ENCODE measurements around the gene RHPN2. TPM values are rescaled to one million over a fixed set of nuclear protein-coding genes. Genes with fewer than 3 reads are reported as not detected.

Gene RHPN2
- total RNA-seq, 1 donor from 2014 or later: 4.5 TPM

DNA sequence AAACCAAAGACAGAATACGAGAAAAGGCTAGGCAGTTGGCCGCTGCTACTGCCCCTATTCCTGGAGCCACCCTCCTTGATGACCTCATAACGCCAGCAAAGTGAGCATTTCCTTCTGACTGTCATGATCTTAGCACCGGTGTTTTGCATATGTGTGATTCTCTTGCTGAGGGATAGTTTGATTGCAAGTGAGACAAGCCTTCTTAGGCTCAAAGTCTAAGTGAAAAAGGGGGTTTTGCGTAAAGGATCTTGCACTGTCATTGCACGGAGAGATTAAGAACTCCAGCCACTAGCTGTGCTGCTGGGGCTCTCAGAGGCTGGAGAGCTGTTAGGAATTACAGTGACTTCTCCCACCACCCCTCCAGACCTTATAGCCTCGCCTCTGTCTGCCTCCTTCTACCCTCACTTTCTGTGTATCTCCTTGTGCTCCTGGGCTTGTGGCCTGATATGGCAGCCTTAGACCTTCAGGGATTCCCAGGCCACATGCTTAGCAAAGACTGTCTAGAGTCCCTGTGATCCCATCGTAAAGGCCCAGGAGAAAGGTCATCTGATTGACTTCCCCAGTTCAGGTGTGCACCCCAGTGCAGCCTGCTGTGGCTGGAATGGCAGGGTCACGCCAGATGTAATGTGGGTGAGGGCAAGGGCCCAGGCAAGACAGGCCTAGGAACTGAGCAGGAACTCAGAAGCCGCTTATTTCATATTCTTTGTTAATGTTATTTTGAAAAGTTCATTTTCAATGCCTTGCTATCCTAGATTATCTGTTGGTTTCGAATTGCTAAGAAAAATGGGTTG is 28.9 kb upstream of the RHPN2 start:
- Mint-ChIP-seq H3K4me1 (ENCODE audit: unreplicated experiment) (no peaks in the 10 kb centered on the region), H3K27ac (ENCODE audit: unreplicated experiment) (no peak overlapping the region), H3K27me3 (ENCODE audit: unreplicated experiment) (peaks cover 2% of the 10 kb centered on the region), H3K4me3 (ENCODE audit: unreplicated experiment) (no peak overlapping the region), H3K9me3 (ENCODE audit: unreplicated experiment) (no peaks in the 10 kb centered on the region), H3K36me3 (ENCODE audit: low read depth, unreplicated experiment) (peaks cover 31% of the 10 kb centered on the region)
- DNase-seq (ENCODE audit: low spot score): no peak
- TF ChIP-seq, protein P1, sequence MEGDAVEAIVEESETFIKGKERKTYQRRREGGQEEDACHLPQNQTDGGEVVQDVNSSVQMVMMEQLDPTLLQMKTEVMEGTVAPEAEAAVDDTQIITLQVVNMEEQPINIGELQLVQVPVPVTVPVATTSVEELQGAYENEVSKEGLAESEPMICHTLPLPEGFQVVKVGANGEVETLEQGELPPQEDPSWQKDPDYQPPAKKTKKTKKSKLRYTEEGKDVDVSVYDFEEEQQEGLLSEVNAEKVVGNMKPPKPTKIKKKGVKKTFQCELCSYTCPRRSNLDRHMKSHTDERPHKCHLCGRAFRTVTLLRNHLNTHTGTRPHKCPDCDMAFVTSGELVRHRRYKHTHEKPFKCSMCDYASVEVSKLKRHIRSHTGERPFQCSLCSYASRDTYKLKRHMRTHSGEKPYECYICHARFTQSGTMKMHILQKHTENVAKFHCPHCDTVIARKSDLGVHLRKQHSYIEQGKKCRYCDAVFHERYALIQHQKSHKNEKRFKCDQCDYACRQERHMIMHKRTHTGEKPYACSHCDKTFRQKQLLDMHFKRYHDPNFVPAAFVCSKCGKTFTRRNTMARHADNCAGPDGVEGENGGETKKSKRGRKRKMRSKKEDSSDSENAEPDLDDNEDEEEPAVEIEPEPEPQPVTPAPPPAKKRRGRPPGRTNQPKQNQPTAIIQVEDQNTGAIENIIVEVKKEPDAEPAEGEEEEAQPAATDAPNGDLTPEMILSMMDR (IDR thresholded peaks at IDR 0.05; ENCODE audit: unreplicated experiment): no peak

GRCh38 chr19:33090179-33090578 is 25.5 kb upstream of the RHPN2 start:
- H3K4me1 Mint-ChIP-seq (ENCODE audit: unreplicated experiment): no peaks in the 10 kb centered on the region
- peaks cover 2% of the 10 kb centered on the region for H3K27me3 Mint-ChIP-seq (ENCODE audit: unreplicated experiment)
- no peak for DNase-seq (ENCODE audit: low spot score)
- H3K4me3 Mint-ChIP-seq (ENCODE audit: unreplicated experiment): no peak overlapping the region
- TF ChIP-seq, protein P1 (IDR thresholded peaks at IDR 0.05; ENCODE audit: unreplicated experiment): no peak
- no peak overlapping the region for H3K27ac Mint-ChIP-seq (ENCODE audit: unreplicated experiment)
- H3K36me3 Mint-ChIP-seq (ENCODE audit: low read depth, unreplicated experiment): peaks cover 20% of the 10 kb centered on the region
- H3K9me3 Mint-ChIP-seq (ENCODE audit: unreplicated experiment): no peaks in the 10 kb centered on the region

DNA sequence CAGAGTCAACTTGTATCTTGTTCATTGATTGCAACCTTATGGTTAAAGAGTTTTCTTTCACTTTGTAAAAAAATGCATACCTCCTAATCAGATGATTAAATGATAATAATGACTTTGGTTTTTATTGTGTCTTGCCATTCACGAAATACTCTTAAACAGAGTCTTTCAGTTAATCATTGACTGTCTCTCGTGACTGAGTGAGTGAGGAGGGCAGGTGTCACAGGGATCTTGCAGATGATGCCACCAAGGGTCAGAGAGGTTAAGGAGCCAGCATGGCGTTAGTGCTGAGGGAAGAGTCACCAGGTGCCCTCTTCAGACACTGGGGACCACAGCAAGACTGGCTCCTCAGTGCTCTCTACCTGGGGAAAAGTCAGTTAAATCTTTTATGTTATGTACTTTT is 24.3 kb upstream of the RHPN2 start:
- peaks cover 2% of the 10 kb centered on the region for H3K27me3 Mint-ChIP-seq (ENCODE audit: unreplicated experiment)
- H3K4me3 Mint-ChIP-seq (ENCODE audit: unreplicated experiment): no peak overlapping the region
- TF ChIP-seq, protein P1 (IDR thresholded peaks at IDR 0.05; ENCODE audit: unreplicated experiment): no peak
- no peak overlapping the region for H3K27ac Mint-ChIP-seq (ENCODE audit: unreplicated experiment)
- peaks cover 20% of the 10 kb centered on the region for H3K36me3 Mint-ChIP-seq (ENCODE audit: low read depth, unreplicated experiment)
- DNase-seq (ENCODE audit: low spot score): no peak
- H3K4me1 Mint-ChIP-seq (ENCODE audit: unreplicated experiment): no peaks in the 10 kb centered on the region
- no peaks in the 10 kb centered on the region for H3K9me3 Mint-ChIP-seq (ENCODE audit: unreplicated experiment)

GRCh38 chr19:33086955-33087354 is 22.3 kb upstream of the RHPN2 start:
- Mint-ChIP-seq H3K4me1 (ENCODE audit: unreplicated experiment) (peaks cover 2% of the 10 kb centered on the region), H3K27ac (ENCODE audit: unreplicated experiment) (no peak overlapping the region), H3K36me3 (ENCODE audit: low read depth, unreplicated experiment) (peaks cover 14% of the 10 kb centered on the region), H3K27me3 (ENCODE audit: unreplicated experiment) (peaks cover 2% of the 10 kb centered on the region), H3K9me3 (ENCODE audit: unreplicated experiment) (no peaks in the 10 kb centered on the region), H3K4me3 (ENCODE audit: unreplicated experiment) (no peak overlapping the region)
- TF ChIP-seq, protein P1 (IDR thresholded peaks at IDR 0.05; ENCODE audit: unreplicated experiment): no peak
- DNase-seq (ENCODE audit: low spot score): no peak

- peaks cover 4% of the 10 kb centered on the region for H3K27me3 Mint-ChIP-seq (ENCODE audit: unreplicated experiment)
- H3K36me3 Mint-ChIP-seq (ENCODE audit: low read depth, unreplicated experiment): peaks cover 10% of the 10 kb centered on the region
- TF ChIP-seq, protein P1 (IDR thresholded peaks at IDR 0.05; ENCODE audit: unreplicated experiment): no peak
- H3K4me1 Mint-ChIP-seq (ENCODE audit: unreplicated experiment): peaks cover 10% of the 10 kb centered on the region
- no peak for DNase-seq (ENCODE audit: low spot score)
- no peaks in the 10 kb centered on the region for H3K9me3 Mint-ChIP-seq (ENCODE audit: unreplicated experiment)
- no peak overlapping the region for H3K4me3 Mint-ChIP-seq (ENCODE audit: unreplicated experiment)
- H3K27ac Mint-ChIP-seq (ENCODE audit: unreplicated experiment): no peak overlapping the region
These were observed 21.0 kb upstream of the RHPN2 start for GRCh38 chr19:33085570-33086128.
